HG02884 (cell line): ENCODE data around the gene FEN1.

Source experiments
- ATAC-seq: cut with Tn5 transposase; IDR thresholded peaks from one replicate; pipeline ENCODE4 v1.9.1; 2021; ENCODE audit warnings: mild to moderate bottlenecking, moderate library complexity; ENCODE audit not compliant: unreplicated experiment

Gene FEN1

DNA sequence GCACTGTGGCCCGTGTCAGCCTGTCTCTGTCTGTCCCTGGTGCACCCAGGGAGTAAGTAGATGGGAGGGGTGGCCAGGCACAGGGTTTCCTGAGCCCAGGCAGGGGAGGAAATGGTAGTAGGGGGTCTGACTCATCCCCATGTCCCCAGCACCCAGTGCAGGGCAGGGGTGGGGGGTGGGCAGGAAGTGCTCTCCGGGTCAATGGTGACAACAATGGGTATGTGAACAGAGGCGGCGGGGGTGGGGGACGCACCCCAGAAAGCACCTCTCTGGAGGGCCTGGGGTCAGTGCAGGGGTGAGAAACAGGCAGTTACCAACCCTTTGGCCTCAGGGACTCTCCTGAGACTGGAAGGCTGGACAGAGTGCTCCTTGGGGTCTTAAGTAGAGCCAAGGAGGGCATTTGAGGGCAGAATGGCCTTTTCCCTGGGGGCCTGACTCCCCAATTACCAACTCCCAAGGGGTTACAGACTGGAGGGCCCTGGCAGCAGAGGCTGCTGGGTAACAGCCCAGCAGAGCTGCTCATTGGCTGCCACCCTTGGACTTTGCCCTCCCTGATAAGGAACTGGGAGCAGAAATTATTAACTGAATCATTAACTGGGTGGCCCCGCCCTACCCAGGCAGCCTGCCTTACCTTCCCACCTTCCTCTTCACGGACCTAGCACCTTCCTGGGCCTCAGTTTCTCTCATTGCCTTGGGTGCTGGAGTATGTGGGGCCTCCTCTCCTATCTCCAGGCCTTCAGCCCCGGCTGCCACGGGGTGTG, 36.1 kb upstream of the FEN1 start:
- ATAC-seq = no peak

GRCh38 chr11:61757213-61757862, 35.4 kb upstream of the FEN1 start:
- ATAC-seq = no peak

- no peak for ATAC-seq
Observed at GRCh38 chr11:61760946-61761345, 31.8 kb upstream of the FEN1 start.

GRCh38 chr11:61761440-61762222, 31.1 kb upstream of the FEN1 start:
- no peak for ATAC-seq

- ATAC-seq = no peak
Observed at GRCh38 chr11:61762223-61762615, 30.5 kb upstream of the FEN1 start.

DNA sequence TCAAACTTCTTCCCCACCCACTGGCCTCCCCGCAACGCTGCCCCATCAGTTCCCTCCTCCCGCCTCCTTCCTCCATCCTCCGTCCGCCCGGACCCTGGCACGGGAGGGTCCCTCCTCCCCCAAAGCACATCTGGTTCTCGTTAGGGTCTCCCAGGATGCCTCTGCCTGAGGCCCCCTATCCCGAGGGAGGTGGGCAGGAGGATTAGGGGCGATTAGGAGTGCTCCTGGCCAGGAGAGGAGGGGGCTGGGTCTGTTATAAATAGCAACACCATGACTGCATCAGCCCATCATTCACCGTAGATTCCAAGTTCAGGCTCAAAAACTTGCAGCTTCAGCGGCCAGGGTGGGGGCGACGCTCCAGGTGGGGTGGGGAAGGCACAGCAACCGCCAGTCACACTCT, 29.9 kb upstream of the FEN1 start:
- no peak for ATAC-seq

GRCh38 chr11:61763930-61764605, 28.6 kb upstream of the FEN1 start:
- no peak for ATAC-seq

DNA sequence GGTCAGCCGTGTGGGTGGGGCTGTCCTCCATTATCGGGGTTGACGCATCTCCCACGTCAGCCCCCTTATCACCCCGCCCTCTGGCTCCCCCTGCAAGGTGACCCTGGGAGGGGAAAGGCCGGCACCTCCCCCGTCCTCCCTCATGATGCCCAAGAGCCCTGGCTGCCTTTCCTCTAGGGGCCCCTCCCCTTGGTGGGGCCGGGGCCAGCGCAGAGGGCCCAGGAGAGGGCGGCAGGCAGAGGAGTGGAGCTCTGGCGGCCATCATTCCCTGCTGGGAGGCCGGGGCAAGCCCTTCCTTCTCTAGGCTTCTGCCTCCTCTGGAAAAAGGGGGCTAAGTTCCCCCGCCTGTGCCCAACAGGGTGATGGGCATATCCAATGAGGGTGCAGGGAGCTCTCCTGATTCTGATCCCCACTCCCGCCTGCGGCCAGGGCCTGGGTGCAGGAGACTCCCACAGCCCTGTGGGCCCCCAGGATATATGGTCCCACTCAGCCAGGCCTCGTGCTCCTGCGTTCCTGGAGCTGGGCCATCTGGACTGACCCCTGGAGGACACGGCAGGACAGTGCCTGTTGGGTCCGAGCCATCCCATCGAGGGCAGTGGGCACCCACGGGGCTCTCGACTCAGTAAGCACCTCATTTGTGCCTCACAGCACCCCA, 28.0 kb upstream of the FEN1 start:
- no peak for ATAC-seq

- no peak for ATAC-seq
Observed at GRCh38 chr11:61765550-61766253, 27.0 kb upstream of the FEN1 start.

- ATAC-seq = no peak
Observed at GRCh38 chr11:61766353-61766841, 26.3 kb upstream of the FEN1 start.

DNA sequence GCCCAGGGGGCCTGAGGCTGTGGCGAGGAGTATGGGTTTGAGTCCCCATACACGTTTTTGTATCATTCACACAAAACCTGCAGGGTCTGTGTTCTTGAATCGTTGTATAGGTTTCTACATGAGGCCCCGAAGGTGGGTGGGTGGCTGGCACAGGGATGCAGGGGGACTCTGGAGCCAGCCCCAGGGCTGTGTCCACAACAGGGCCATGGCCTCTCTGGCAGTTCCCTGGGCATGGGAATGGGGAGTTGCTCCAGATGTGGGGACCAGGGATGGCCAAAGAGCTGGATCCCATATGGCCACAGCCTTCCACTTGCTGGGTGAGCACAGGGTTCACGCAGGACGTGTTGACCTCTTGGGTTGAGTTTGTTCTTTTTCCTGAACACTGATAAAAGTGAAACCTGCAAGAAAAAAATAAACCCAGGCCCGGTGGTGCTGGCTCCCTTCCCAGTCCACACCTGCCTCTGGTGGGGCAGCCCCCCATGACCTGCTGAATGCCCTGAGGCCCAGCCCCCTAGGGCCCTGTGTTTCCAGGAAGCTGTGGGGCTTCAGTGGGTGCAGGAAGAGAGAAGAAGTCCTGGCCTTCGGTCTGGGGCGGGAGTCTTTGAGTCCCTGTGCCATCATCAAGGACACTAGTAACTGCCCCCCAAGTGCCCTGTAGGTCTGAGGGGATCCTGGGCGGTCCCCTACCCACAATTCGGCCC, 24.2 kb upstream of the FEN1 start:
- no peak for ATAC-seq

- ATAC-seq = no peak
Observed at GRCh38 chr11:61769169-61769920, 23.4 kb upstream of the FEN1 start.

DNA sequence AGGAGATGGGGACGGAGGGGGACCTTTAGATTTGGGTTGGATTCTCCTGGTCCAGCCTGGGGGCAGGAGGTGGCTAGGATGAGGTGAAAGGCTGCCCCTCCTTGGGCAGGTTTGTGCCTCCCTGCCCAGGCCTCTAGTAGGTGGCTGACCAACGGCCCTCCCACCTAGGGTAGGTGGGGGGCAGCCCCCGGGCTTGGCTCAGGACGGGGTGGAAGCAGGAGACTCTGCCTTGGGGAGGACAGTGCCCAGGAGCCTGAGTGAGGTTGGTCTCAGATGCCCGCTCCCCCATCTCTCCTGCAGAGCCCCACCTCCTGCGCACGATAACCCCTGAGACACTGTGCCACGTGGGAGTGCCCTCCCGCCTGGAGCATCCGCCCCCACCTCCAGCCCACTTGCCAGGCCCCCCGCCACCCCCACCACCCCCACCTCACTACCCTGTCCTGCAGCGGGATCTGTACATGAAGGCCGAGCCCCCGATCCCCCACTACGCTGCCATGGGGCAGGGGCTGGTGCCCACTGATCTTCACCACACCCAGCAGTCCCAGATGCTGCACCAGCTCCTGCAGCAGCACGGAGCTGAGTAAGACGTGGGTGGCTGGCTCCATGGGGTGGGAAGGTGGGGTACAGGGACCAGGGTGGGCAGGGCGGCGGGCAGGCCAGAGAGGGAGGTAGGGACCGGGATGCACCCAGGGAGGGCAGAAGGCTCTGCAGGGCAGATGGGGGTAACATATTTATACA, 22.6 kb upstream of the FEN1 start:
- no peak for ATAC-seq

DNA sequence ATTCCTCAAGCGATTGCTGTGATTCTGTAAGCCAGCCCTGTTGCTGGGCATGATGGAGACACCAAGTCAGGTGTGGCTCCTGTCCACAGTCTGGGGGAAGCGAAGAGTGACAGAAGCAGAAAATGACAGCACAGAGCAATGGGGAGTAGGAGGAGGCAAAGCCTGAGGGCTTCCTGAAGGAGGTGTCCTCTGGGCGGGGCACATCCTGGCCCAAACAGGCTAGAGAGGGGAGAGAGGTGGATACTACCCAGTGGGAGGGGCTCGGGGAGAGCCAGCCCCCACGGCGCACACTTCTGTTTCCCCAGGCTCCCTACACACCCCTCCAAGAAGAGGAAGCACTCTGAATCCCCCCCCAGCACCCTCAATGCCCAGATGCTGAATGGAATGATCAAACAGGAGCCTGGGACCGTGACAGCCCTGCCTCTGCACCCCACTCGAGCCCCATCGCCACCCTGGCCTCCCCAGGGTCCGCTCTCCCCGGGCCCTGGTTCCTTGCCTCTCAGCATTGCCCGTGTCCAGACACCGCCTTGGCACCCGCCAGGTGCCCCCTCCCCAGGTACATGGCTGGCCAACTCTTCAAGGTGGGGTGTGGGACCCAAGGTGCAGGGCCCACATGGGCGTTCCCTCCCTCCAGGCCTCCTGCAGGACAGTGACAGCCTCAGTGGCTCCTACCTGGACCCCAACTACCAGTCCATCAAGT, 21.4 kb upstream of the FEN1 start:
- ATAC-seq = no peak

DNA sequence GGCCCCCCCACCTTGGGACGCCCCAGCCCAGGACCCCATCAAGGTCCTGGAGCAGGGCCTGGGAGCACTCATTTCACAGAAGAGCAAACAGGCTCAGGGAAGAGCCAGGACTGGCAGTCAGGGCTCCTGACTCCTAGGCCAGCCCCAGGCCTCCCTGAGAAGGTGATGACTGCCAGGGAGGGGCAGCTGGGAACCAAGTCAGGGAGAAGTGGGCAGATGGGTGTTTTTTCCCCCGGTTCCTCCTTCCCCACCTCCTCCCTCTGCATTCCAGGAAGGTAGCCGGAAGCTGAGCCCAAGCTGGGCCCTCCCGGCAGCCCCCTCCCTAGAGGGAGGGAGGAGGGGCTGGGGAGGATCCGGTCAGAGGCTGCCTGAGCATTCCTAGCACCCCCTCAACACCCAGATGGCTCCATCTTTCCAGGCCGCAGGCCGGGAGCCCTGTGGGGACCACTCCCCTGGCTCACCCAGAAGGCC, 20.7 kb upstream of the FEN1 start:
- no peak for ATAC-seq

- ATAC-seq = no peak
Observed at GRCh38 chr11:61773356-61773755, 19.4 kb upstream of the FEN1 start.

- ATAC-seq = no peak
Observed at GRCh38 chr11:61773809-61774208, 18.9 kb upstream of the FEN1 start.
